NCI-H2227 (cell line): ENCODE results near the gene DAG1.

ENCODE experiments used
- DNase-seq: peaks from one replicate; lab custom pipeline; 2025; ENCODE audit not compliant: unreplicated experiment; lab: John Stamatoyannopoulos, UW

The DAG1 gene

DNA sequence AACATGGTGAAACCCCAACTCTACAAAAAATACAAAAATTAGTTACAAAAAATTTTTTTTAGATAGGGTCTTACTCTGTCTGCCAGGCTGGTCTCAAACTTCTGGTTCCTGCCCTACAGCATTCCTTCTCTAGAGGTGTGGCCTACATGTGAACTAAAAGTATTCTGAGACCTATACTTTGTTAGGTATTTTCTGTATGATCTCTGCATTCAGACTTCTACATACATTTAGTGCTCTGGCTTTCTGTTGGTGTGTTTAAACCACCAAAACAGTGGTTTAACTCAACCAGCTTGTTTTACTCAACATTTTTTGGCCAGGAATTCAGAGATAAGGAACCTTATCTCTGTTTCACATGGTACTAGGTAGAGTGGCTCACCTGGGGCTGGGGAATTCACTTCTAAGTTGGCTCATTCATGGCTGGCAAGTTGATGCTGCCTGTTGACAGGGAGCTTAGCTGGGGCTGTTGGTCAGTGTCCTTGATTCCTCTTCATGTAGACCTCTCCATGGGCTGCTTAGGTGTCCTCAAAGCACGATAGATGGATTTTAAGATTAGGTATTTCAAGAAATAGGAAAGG is 42.8 kb downstream of the DAG1 start:
- DNase-seq = no peak

DNA sequence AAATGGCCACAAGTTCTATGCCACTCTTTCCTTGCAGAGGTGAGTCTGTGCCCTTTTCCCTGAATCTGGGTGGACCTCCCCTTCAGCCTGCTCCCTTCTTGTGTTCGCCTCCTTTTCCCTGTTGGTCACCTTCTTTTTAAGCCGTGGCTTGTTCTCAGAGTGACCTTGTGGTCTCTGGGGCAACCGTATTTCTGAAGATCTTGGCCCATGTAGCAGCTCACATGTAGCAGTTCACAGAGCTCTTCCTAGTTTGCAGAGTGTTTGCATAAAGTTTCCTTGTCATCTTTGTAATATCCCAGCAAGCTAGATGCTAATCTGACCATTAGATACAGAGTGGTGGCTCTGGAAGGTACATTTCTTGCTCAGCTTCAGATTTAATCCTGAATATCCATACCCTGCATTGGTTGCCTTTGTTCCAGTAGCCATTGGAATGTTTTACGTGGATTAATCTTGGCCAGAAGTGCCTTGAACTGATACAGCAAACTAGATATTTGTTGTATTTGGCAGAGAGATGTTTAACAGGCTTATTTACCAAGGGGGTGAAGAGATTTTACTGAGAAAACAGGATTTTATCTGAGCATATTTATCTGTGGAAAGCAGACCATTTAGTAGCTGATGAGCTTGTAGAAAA is 43.5 kb downstream of the DAG1 start:
- no peak for DNase-seq

GRCh38 chr3:49518016-49518415 is 47.9 kb downstream of the DAG1 start:
- DNase-seq = no peak

- DNase-seq = no peak
Observed at GRCh38 chr3:49518441-49518840, 48.4 kb downstream of the DAG1 start.

GRCh38 chr3:49519296-49519695 is 49.2 kb downstream of the DAG1 start:
- DNase-seq = no peak

GRCh38 chr3:49519916-49520385 is 49.9 kb downstream of the DAG1 start:
- DNase-seq = no peak

- no peak for DNase-seq
Observed at GRCh38 chr3:49523756-49524747, 54.0 kb downstream of the DAG1 start.

- DNase-seq = no peak
Observed at GRCh38 chr3:49529567-49529966, 59.5 kb downstream of the DAG1 start.

GRCh38 chr3:49530231-49530630 is 60.2 kb downstream of the DAG1 start:
- no peak for DNase-seq

- no peak for DNase-seq
Observed at GRCh38 chr3:49530701-49531100, 60.6 kb downstream of the DAG1 start.

GRCh38 chr3:49531218-49531617 is 61.2 kb downstream of the DAG1 start:
- DNase-seq = no peak

- no peak for DNase-seq
Observed at GRCh38 chr3:49531715-49532114, 61.6 kb downstream of the DAG1 start.

DNA sequence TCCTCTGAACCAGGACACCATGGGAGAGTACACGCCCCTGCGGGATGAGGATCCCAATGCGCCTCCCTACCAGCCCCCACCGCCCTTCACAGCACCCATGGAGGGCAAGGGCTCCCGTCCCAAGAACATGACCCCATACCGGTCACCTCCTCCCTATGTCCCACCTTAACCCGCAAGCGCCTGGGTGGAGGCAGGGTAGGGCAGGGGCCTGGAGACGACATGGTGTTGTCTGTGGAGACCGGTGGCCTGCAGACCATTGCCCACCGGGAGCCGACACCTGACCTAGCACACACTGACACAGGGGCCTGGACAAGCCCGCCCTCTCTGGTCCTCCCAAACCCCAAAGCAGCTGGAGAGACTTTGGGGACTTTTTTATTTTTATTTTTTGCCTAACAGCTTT is 63.0 kb downstream of the DAG1 start:
- no peak for DNase-seq

- DNase-seq = no peak
Observed at GRCh38 chr3:49533786-49534519, 63.9 kb downstream of the DAG1 start.

DNA sequence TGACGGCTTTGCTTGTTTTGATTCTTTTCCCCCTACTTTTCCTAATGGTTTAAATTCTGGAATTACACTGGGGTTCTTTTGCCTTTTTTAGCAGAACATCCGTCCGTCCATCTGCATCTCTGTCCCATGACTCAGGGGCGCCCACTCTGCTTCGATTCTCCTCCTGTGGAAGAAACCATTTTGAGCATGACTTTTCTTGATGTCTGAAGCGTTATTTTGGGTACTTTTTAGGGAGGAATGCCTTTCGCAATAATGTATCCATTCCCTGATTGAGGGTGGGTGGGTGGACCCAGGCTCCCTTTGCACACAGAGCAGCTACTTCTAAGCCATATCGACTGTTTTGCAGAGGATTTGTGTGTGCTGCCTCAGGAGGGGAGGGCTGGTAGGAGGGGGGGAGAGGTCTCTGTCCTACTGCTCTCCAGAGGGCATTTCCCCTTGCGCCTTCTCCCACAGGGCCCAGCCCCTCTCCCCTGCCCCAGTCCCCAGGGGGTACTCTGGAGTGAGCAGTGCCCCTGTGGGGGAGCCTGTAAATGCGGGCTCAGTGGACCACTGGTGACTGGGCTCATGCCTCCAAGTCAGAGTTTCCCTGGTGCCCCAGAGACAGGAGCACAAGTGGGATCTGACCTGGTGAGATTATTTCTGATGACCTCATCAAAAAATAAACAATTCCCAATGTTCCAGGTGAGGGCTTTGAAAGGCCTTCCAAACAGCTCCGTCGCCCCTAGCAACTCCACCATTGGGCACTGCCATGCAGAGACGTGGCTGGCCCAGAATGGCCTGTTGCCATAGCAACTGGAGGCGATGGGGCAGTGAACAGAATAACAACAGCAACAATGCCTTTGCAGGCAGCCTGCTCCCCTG is 64.7 kb downstream of the DAG1 start:
- DNase-seq = peak; percentile 92

- DNase-seq = no peak
Observed at GRCh38 chr3:49535971-49536874, 66.2 kb downstream of the DAG1 start.

DNA sequence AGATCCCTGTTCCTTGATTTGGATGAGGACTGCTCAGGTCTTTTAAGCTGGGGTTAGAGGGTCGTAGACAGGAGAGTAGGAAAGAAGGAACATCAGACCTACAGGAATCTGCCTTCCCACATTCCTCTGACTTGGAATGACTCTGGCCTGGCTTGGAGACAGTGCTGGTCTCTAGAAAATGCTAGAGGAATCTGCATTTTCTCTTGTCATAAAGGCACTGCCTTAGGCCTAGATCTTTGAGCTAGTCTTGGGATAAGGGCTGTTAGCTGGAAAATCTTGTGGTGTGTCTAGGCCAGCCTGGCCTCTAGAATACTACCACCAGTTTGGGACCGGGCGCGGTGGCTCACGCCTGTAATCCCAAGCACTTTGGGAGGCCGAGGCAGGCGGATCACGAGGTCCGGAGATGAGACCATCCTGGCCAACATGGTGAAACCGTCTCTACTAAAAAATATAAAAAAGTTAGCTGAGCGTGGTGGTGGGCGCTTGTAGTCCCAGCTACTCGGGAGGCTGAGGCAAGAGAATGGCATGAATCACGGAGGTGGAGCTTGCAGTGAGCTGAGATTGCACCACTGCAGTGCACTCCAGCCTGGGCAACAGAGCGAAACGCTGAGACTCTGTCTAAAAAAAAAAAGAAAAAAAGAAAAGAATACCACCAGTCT is 66.9 kb downstream of the DAG1 start:
- DNase-seq = no peak

- peak; percentile 94 for DNase-seq
Observed at GRCh38 chr3:49539659-49540560, 69.8 kb downstream of the DAG1 start.
